Measurements from ENCODE around the gene DAPL1.

The DAPL1 gene

GRCh38 chr2:158837645-158838044 is 42.5 kb downstream of the DAPL1 start:
- Histone ChIP-seq H3K9me2 (replicated peaks; ENCODE audit: insufficient read depth, low read length) (no peaks in the 10 kb centered on the region), H3K27me3 (replicated peaks; ENCODE audit: insufficient read depth, low read length) (no peaks in the 10 kb centered on the region), H3K36me3 (replicated peaks; ENCODE audit: insufficient read depth, low read length) (no peaks in the 10 kb centered on the region), H3K79me2 (ENCODE audit: low read length) (no peaks in the 10 kb centered on the region), H3K27ac (ENCODE audit: low read length) (no peak overlapping the region), H2AFZ (ENCODE audit: low read length) (no peak overlapping the region), H3K4me3 (ENCODE audit: low read length) (no peak overlapping the region), H3K9ac (ENCODE audit: low read length) (no peak overlapping the region), H3K4me1 (ENCODE audit: low read length) (no peaks in the 10 kb centered on the region), H3K9me3 (replicated peaks; ENCODE audit: insufficient read depth, low read length) (no peaks in the 10 kb centered on the region), H3F3A (ENCODE audit: insufficient read depth, low read length) (no peaks in the 10 kb centered on the region), H4K20me1 (ENCODE audit: insufficient read depth, low read length) (no peaks in the 10 kb centered on the region), H3K4me2 (ENCODE audit: low read depth, low read length) (no peak overlapping the region)
- no peak for TF ChIP-seq EZH2 (optimal IDR thresholded peaks at IDR 0.05; ENCODE audit: low read depth, low read length)
- TF ChIP-seq CTCF (IDR thresholded peaks at IDR 0.05; ENCODE audit: low read length), result no peak
- TF ChIP-seq EZH2phosphoT487 (IDR thresholded peaks at IDR 0.05; ENCODE audit: low read length), result no peak
- no peak for DNase-seq

GRCh38 chr2:158841850-158842249 is 46.7 kb downstream of the DAPL1 start:
- Histone ChIP-seq H3K9ac (ENCODE audit: low read length) (no peak overlapping the region), H3K27me3 (replicated peaks; ENCODE audit: insufficient read depth, low read length) (no peaks in the 10 kb centered on the region), H4K20me1 (ENCODE audit: insufficient read depth, low read length) (no peaks in the 10 kb centered on the region), H3K9me3 (replicated peaks; ENCODE audit: insufficient read depth, low read length) (no peaks in the 10 kb centered on the region), H2AFZ (ENCODE audit: low read length) (no peak overlapping the region), H3K4me2 (ENCODE audit: low read depth, low read length) (no peak overlapping the region), H3F3A (ENCODE audit: insufficient read depth, low read length) (no peaks in the 10 kb centered on the region), H3K9me2 (replicated peaks; ENCODE audit: insufficient read depth, low read length) (no peaks in the 10 kb centered on the region), H3K4me3 (ENCODE audit: low read length) (no peak overlapping the region), H3K36me3 (replicated peaks; ENCODE audit: insufficient read depth, low read length) (no peaks in the 10 kb centered on the region), H3K4me1 (ENCODE audit: low read length) (no peaks in the 10 kb centered on the region), H3K79me2 (ENCODE audit: low read length) (no peaks in the 10 kb centered on the region), H3K27ac (ENCODE audit: low read length) (no peak overlapping the region)
- TF ChIP-seq CTCF (IDR thresholded peaks at IDR 0.05; ENCODE audit: low read length) (no peak), EZH2 (optimal IDR thresholded peaks at IDR 0.05; ENCODE audit: low read depth, low read length) (no peak), EZH2phosphoT487 (IDR thresholded peaks at IDR 0.05; ENCODE audit: low read length) (no peak)
- DNase-seq, result no peak

- H3K9ac ChIP-seq (ENCODE audit: low read length), result no peak overlapping the region
- no peaks in the 10 kb centered on the region for H3K9me2 ChIP-seq (replicated peaks; ENCODE audit: insufficient read depth, low read length)
- no peaks in the 10 kb centered on the region for H3K36me3 ChIP-seq (replicated peaks; ENCODE audit: insufficient read depth, low read length)
- H4K20me1 ChIP-seq (ENCODE audit: insufficient read depth, low read length), result no peaks in the 10 kb centered on the region
- H3K27me3 ChIP-seq (replicated peaks; ENCODE audit: insufficient read depth, low read length), result no peaks in the 10 kb centered on the region
- H2AFZ ChIP-seq (ENCODE audit: low read length), result no peak overlapping the region
- DNase-seq, result no peak
- no peaks in the 10 kb centered on the region for H3K9me3 ChIP-seq (replicated peaks; ENCODE audit: insufficient read depth, low read length)
- H3K4me1 ChIP-seq (ENCODE audit: low read length), result no peaks in the 10 kb centered on the region
- H3K4me2 ChIP-seq (ENCODE audit: low read depth, low read length), result no peak overlapping the region
- H3F3A ChIP-seq (ENCODE audit: insufficient read depth, low read length), result no peaks in the 10 kb centered on the region
- no peak for TF ChIP-seq EZH2 (optimal IDR thresholded peaks at IDR 0.05; ENCODE audit: low read depth, low read length)
- no peak for TF ChIP-seq CTCF (IDR thresholded peaks at IDR 0.05; ENCODE audit: low read length)
- TF ChIP-seq EZH2phosphoT487 (IDR thresholded peaks at IDR 0.05; ENCODE audit: low read length), result no peak
- no peak overlapping the region for H3K4me3 ChIP-seq (ENCODE audit: low read length)
- H3K79me2 ChIP-seq (ENCODE audit: low read length), result no peaks in the 10 kb centered on the region
- H3K27ac ChIP-seq (ENCODE audit: low read length), result no peak overlapping the region
Observed at GRCh38 chr2:158845444-158845843, 50.3 kb downstream of the DAPL1 start.

Data from MM.1S (cell line).